Rectal smooth muscle tissue (tissue), 1 donor: ENCODE measurements around the gene RALGAPA2.

Experiments used
- H3K27ac ChIP-seq: one replicate; pipeline ENCODE4 v1.7.0; 2013; ENCODE audit warnings: low read depth, low read length, inconsistent platforms
- H3K27me3 ChIP-seq: one replicate; pipeline ENCODE4 v1.7.0; 2013; ENCODE audit warnings: low read length; ENCODE audit not compliant: control insufficient read depth, insufficient read depth
- H3K36me3 ChIP-seq: one replicate; pipeline ENCODE4 v1.7.0; 2013; ENCODE audit warnings: low read length; ENCODE audit not compliant: control insufficient read depth, insufficient read depth
- H3K4me1 ChIP-seq: one replicate; pipeline ENCODE4 v1.7.0; 2013; ENCODE audit warnings: low read length; ENCODE audit not compliant: control insufficient read depth, insufficient read depth
- H3K4me3 ChIP-seq: one replicate; pipeline ENCODE4 v1.7.0; 2013; ENCODE audit warnings: low read length
- H3K9ac ChIP-seq: one replicate; pipeline ENCODE4 v1.7.0; 2013; ENCODE audit warnings: low read length

RALGAPA2 gene

GRCh38 chr20:20454367-20454766 is 258.1 kb downstream of the RALGAPA2 start:
- no peak overlapping the region for H3K27ac ChIP-seq
- H3K4me1 ChIP-seq = no peaks in the 10 kb centered on the region
- no peaks in the 10 kb centered on the region for H3K27me3 ChIP-seq
- H3K36me3 ChIP-seq = peaks cover 6% of the 10 kb centered on the region
- H3K4me3 ChIP-seq = no peak overlapping the region
- no peak overlapping the region for H3K9ac ChIP-seq

- H3K27me3 ChIP-seq = no peaks in the 10 kb centered on the region
- peaks cover 4% of the 10 kb centered on the region for H3K36me3 ChIP-seq
- no peak overlapping the region for H3K9ac ChIP-seq
- H3K4me3 ChIP-seq = no peak overlapping the region
- no peaks in the 10 kb centered on the region for H3K4me1 ChIP-seq
- no peak overlapping the region for H3K27ac ChIP-seq
Observed at GRCh38 chr20:20452254-20452676, 260.2 kb downstream of the RALGAPA2 start.

- Histone ChIP-seq H3K36me3 (peaks cover 4% of the 10 kb centered on the region), H3K27ac (no peak overlapping the region), H3K4me1 (no peaks in the 10 kb centered on the region), H3K27me3 (no peaks in the 10 kb centered on the region), H3K9ac (no peak overlapping the region), H3K4me3 (no peak overlapping the region)
Observed at GRCh38 chr20:20450521-20450920, 261.9 kb downstream of the RALGAPA2 start.

GRCh38 chr20:20448881-20449280 is 263.6 kb downstream of the RALGAPA2 start:
- no peak overlapping the region for H3K9ac ChIP-seq
- H3K4me1 ChIP-seq = no peaks in the 10 kb centered on the region
- peaks cover 4% of the 10 kb centered on the region for H3K36me3 ChIP-seq
- no peak overlapping the region for H3K4me3 ChIP-seq
- no peaks in the 10 kb centered on the region for H3K27me3 ChIP-seq
- no peak overlapping the region for H3K27ac ChIP-seq

- Histone ChIP-seq H3K9ac (no peak overlapping the region), H3K36me3 (peaks cover 4% of the 10 kb centered on the region), H3K27me3 (no peaks in the 10 kb centered on the region), H3K4me1 (no peaks in the 10 kb centered on the region), H3K4me3 (no peak overlapping the region), H3K27ac (no peak overlapping the region)
Observed at GRCh38 chr20:20447196-20447595, 265.2 kb downstream of the RALGAPA2 start.

GRCh38 chr20:20446425-20447015 is 265.9 kb downstream of the RALGAPA2 start:
- Histone ChIP-seq H3K27me3 (no peaks in the 10 kb centered on the region), H3K4me1 (no peaks in the 10 kb centered on the region), H3K27ac (no peak overlapping the region), H3K9ac (no peak overlapping the region), H3K4me3 (no peak overlapping the region), H3K36me3 (peaks cover 4% of the 10 kb centered on the region)

- H3K36me3 ChIP-seq = peaks cover 4% of the 10 kb centered on the region
- H3K9ac ChIP-seq = no peak overlapping the region
- no peak overlapping the region for H3K27ac ChIP-seq
- no peak overlapping the region for H3K4me3 ChIP-seq
- no peaks in the 10 kb centered on the region for H3K27me3 ChIP-seq
- no peaks in the 10 kb centered on the region for H3K4me1 ChIP-seq
Observed at GRCh38 chr20:20446001-20446400, 266.4 kb downstream of the RALGAPA2 start.

- Histone ChIP-seq H3K4me1 (no peaks in the 10 kb centered on the region), H3K27ac (no peak overlapping the region)
Observed at GRCh38 chr20:20443504-20443903, 268.9 kb downstream of the RALGAPA2 start.

GRCh38 chr20:20442466-20442865 is 270.0 kb downstream of the RALGAPA2 start:
- no peak overlapping the region for H3K27ac ChIP-seq
- no peaks in the 10 kb centered on the region for H3K36me3 ChIP-seq
- no peaks in the 10 kb centered on the region for H3K27me3 ChIP-seq
- H3K4me3 ChIP-seq = no peak overlapping the region
- no peaks in the 10 kb centered on the region for H3K4me1 ChIP-seq
- H3K9ac ChIP-seq = no peak overlapping the region

More at GRCh38 chr20:20443504-20443903, 268.9 kb downstream of the RALGAPA2 start:
- H3K4me3 ChIP-seq = no peak overlapping the region
- H3K27me3 ChIP-seq = no peaks in the 10 kb centered on the region
- H3K36me3 ChIP-seq = no peaks in the 10 kb centered on the region
- H3K9ac ChIP-seq = no peak overlapping the region

- no peak overlapping the region for H3K9ac ChIP-seq
- no peak overlapping the region for H3K27ac ChIP-seq
- no peaks in the 10 kb centered on the region for H3K27me3 ChIP-seq
- no peaks in the 10 kb centered on the region for H3K36me3 ChIP-seq
- H3K4me3 ChIP-seq = no peak overlapping the region
- H3K4me1 ChIP-seq = no peaks in the 10 kb centered on the region
Observed at GRCh38 chr20:20440886-20441658, 271.4 kb downstream of the RALGAPA2 start.

GRCh38 chr20:20440481-20440880 is 272.0 kb downstream of the RALGAPA2 start:
- no peaks in the 10 kb centered on the region for H3K36me3 ChIP-seq
- no peak overlapping the region for H3K4me3 ChIP-seq
- H3K9ac ChIP-seq = no peak overlapping the region
- no peaks in the 10 kb centered on the region for H3K27me3 ChIP-seq
- H3K4me1 ChIP-seq = no peaks in the 10 kb centered on the region
- H3K27ac ChIP-seq = no peak overlapping the region

- no peak overlapping the region for H3K27ac ChIP-seq
- H3K9ac ChIP-seq = no peak overlapping the region
- H3K27me3 ChIP-seq = no peaks in the 10 kb centered on the region
- H3K4me1 ChIP-seq = no peaks in the 10 kb centered on the region
- H3K36me3 ChIP-seq = no peaks in the 10 kb centered on the region
- no peak overlapping the region for H3K4me3 ChIP-seq
Observed at GRCh38 chr20:20439602-20440190, 272.7 kb downstream of the RALGAPA2 start.
